Colonic mucosa (tissue), 4 donors: ENCODE data around the gene LRP3. TPM values are rescaled to one million over a fixed set of nuclear protein-coding genes. Genes with fewer than 3 reads are reported as not detected.
"Not testable (repeated sequence)": the region's sequence is repeated elsewhere in the genome, so short reads cannot be mapped to it uniquely, and the experiment has no call there.

Experiments
- DNase-seq: peaks from one replicate; pipeline ENCODE4 v3.0.0-alpha.2; 2020
- H3K27ac ChIP-seq: fragments of 200-600 bp; one replicate; pipeline ENCODE4 v1.8.0; 2021
- H3K27me3 ChIP-seq: fragments of 200-600 bp; one replicate; pipeline ENCODE4 v1.8.0; 2021
- H3K36me3 ChIP-seq: fragments of 200-600 bp; one replicate; pipeline ENCODE4 v1.8.0; 2021
- H3K4me1 ChIP-seq: fragments of 200-600 bp; one replicate; pipeline ENCODE4 v1.8.0; 2021; ENCODE audit warnings: mild to moderate bottlenecking
- H3K4me3 ChIP-seq: fragments of 200-600 bp; one replicate; pipeline ENCODE4 v1.8.0; 2021
- H3K9ac ChIP-seq, 2 donors: one replicate each; pipeline ENCODE4 v1.7.0; 2013; ENCODE audit warnings: control low read depth in 2 of 2, low read depth in 2 of 2, low read length in 2 of 2
- H3K9me3 ChIP-seq: fragments of 200-600 bp; one replicate; pipeline ENCODE4 v1.8.0; 2021
- intact Hi-C: fragments of 100-400 bp; cut with DNase I; formaldehyde crosslinking; loops from one replicate; pipeline ENCODE4 v1.14.1; 2022
- total RNA-seq, 2 donors: library from RNA; stranded (reverse); fragmentation: NEBNext Ultra II Directional in 1 of 2; extraction: Animal tissue kit (Norgen Biotek cat#: 25700) in 1 of 2; gene quantifications; one replicate each; pipeline ENCODE4 v1.2.1, GENCODE V29; 2021
- TF ChIP-seq, protein P1 (sequence below): fragments of 200-600 bp; IDR thresholded peaks from one replicate; pipeline ENCODE4 v1.8.0; 2022; ENCODE audit warnings: antibody characterized with exemption, mild to moderate bottlenecking
- donor health status: healthy.
- donor health status: DM: no; HTN: no; CAD: no.
- donor health status: DM: no; HTN: no; CAD: no.

LRP3 gene, protein sequence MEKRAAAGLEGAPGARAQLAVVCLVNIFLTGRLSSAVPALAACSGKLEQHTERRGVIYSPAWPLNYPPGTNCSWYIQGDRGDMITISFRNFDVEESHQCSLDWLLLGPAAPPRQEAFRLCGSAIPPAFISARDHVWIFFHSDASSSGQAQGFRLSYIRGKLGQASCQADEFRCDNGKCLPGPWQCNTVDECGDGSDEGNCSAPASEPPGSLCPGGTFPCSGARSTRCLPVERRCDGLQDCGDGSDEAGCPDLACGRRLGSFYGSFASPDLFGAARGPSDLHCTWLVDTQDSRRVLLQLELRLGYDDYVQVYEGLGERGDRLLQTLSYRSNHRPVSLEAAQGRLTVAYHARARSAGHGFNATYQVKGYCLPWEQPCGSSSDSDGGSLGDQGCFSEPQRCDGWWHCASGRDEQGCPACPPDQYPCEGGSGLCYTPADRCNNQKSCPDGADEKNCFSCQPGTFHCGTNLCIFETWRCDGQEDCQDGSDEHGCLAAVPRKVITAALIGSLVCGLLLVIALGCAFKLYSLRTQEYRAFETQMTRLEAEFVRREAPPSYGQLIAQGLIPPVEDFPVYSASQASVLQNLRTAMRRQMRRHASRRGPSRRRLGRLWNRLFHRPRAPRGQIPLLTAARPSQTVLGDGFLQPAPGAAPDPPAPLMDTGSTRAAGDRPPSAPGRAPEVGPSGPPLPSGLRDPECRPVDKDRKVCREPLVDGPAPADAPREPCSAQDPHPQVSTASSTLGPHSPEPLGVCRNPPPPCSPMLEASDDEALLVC
- 10 to 100 TPM; 14.6 to 16.5 TPM for total RNA-seq

DNA sequence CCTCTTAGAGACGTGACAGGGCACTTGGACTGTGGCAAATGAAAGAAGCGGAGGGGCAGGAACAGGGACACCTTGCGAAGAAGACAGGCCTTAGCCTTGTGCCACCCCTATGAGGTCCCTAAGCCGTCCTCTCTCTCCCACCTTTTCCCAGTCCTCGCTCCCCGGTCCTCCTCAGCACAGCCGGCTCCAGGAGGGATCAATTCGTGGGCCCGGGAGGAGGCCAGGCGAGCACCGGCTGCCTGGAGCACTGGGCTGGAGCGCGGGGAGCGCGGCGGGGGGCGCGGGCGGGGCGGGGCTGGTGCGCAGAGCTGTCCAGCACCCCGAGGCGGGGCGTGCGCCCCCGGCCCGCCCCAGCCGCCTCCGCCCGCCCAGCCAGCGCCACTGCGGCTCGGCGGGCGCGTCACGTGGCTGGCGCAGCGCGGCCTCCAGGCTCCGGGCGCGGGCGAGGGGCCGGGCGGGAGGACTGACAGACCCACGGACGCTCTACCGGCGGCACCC, at the start of gene LRP3:
Gene LRP3, plus strand, starts transcription at position 466 of the 498 bp plus-strand sequence. CDS start 456 bp downstream, outside the sequence.
- no peaks in the 10 kb centered on the region for H3K36me3 ChIP-seq
- TF ChIP-seq, protein P1, sequence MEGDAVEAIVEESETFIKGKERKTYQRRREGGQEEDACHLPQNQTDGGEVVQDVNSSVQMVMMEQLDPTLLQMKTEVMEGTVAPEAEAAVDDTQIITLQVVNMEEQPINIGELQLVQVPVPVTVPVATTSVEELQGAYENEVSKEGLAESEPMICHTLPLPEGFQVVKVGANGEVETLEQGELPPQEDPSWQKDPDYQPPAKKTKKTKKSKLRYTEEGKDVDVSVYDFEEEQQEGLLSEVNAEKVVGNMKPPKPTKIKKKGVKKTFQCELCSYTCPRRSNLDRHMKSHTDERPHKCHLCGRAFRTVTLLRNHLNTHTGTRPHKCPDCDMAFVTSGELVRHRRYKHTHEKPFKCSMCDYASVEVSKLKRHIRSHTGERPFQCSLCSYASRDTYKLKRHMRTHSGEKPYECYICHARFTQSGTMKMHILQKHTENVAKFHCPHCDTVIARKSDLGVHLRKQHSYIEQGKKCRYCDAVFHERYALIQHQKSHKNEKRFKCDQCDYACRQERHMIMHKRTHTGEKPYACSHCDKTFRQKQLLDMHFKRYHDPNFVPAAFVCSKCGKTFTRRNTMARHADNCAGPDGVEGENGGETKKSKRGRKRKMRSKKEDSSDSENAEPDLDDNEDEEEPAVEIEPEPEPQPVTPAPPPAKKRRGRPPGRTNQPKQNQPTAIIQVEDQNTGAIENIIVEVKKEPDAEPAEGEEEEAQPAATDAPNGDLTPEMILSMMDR = no peak
- H3K9me3 ChIP-seq = no peaks in the 10 kb centered on the region
- H3K9ac ChIP-seq = peak within 1 kb of the TSS; percentile 58 to 73
- H3K4me1 ChIP-seq = no peaks in the 10 kb centered on the region
- peak; percentile 41 for DNase-seq
- no peak within 1 kb of the TSS for H3K27ac ChIP-seq
- intact Hi-C loops = no loop called here
- H3K4me3 ChIP-seq = peak within 1 kb of the TSS; percentile 60
- H3K27me3 ChIP-seq = no peaks in the 10 kb centered on the region

DNA sequence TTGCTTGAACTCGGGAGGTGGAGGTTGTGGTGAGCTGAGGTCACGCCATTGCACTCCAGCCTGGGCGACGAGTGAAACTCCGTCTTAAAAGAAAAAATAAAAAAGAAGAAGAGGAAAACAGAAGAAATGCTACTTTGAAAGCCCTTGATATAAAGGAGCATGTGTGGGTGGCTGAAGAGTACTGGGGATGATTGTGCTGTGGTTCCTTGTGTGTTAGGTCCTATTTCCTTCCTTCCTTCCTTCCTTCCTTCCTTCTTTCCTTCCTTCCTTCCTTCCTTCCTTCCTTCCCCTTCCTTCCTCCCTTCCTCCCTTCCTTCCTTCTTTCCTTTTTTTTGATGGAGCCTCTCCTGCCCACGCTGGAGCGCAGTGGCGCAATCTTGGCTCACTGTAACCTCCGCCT, 47.9 kb upstream of the LRP3 start:
- DNase-seq = no peak
- TF ChIP-seq, protein P1 = no peak
- intact Hi-C loops = no loop called here

GRCh38 chr19:33147538-33147937, 46.6 kb upstream of the LRP3 start:
- no peaks in the 10 kb centered on the region for H3K27me3 ChIP-seq
- DNase-seq = no peak
- no peaks in the 10 kb centered on the region for H3K9me3 ChIP-seq
- TF ChIP-seq, protein P1 = no peak
- intact Hi-C loops = no loop called here
- H3K27ac ChIP-seq = no peak overlapping the region
- no peaks in the 10 kb centered on the region for H3K36me3 ChIP-seq
- no peak overlapping the region for H3K4me3 ChIP-seq
- no peaks in the 10 kb centered on the region for H3K4me1 ChIP-seq
- no peak overlapping the region for H3K9ac ChIP-seq

More for the DNA sequence above, 47.9 kb upstream of the LRP3 start:
- Histone ChIP-seq H3K27ac (no peak overlapping the region), H3K9ac (no peak overlapping the region), H3K27me3 (no peaks in the 10 kb centered on the region), H3K4me1 (no peaks in the 10 kb centered on the region), H3K36me3 (no peaks in the 10 kb centered on the region), H3K4me3 (no peak overlapping the region), H3K9me3 (no peaks in the 10 kb centered on the region)

DNA sequence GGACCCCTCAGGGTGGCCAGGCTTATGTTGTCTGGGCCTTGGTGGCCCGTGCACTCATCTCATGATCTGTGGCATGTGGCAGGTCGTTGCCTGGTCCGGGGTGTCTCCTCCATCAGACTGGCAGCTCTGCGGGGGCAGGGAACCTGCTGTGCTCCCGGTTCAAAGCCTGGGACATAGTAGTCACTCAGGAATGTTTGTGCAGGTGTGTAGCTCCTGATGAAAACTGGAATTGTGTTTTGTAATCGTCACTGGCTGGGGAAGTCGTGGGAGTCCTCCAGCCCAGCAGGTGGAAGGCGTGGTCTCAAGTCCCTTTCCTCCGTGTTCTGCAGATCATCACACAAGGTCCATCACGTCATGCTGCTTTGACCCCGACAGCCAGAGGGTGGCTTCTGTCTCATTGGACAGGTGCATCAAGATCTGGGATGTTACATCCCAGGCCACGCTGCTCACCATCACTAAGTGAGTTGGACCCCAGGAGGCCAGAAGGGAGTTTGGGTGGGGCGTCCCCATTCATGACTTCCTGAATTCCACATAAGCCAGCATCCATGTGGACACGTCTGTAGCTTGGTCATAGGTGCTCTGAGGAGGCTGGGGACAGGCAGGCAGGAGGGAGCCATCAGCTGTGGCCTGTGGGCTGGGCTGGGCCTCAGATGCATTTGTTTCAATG, 43.1 kb upstream of the LRP3 start:
- no peak overlapping the region for H3K4me3 ChIP-seq
- TF ChIP-seq, protein P1 = no peak
- H3K9ac ChIP-seq = no peak overlapping the region
- no peaks in the 10 kb centered on the region for H3K9me3 ChIP-seq
- H3K4me1 ChIP-seq = no peaks in the 10 kb centered on the region
- no peaks in the 10 kb centered on the region for H3K36me3 ChIP-seq
- no peaks in the 10 kb centered on the region for H3K27me3 ChIP-seq
- intact Hi-C loops = no loop called here
- no peak overlapping the region for H3K27ac ChIP-seq
- no peak for DNase-seq

GRCh38 chr19:33152176-33152575, 42.0 kb upstream of the LRP3 start:
- H3K9ac ChIP-seq = no peak overlapping the region
- H3K4me3 ChIP-seq = no peak overlapping the region
- no peaks in the 10 kb centered on the region for H3K9me3 ChIP-seq
- intact Hi-C loops = no loop called here
- no peaks in the 10 kb centered on the region for H3K4me1 ChIP-seq
- H3K36me3 ChIP-seq = no peaks in the 10 kb centered on the region
- H3K27ac ChIP-seq = no peak overlapping the region
- TF ChIP-seq, protein P1 = no peak
- no peak for DNase-seq
- H3K27me3 ChIP-seq = no peaks in the 10 kb centered on the region

- intact Hi-C loops, H3K36me3 ChIP-seq, H3K27me3 ChIP-seq, H3K27ac ChIP-seq, H3K4me1 ChIP-seq, DNase-seq, H3K9ac ChIP-seq, H3K9me3 ChIP-seq, H3K4me3 ChIP-seq: not testable (repeated sequence)
Measured at GRCh38 chr19:33152625-33153024, 41.5 kb upstream of the LRP3 start.

DNA sequence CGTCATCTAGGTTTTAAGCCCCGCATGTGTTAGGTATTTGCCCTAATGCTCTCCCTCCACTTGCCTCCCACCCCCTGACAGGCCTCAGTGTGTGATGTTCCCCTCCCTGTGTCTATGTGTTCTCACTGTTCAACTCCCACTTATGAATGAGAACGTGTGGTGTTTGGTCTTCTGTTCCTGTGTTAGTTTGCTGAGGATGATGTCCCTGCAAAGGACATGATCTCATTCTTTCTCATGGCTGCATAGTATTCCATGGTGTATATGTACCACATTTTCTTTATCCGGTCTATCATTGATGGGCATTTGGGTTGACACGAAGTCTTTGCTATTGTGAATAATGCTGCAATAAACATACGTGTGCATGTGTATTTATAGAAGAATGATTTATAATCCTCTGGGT, 39.8 kb upstream of the LRP3 start:
- H3K36me3 ChIP-seq, H3K4me1 ChIP-seq, intact Hi-C loops, H3K9ac ChIP-seq, H3K27ac ChIP-seq, DNase-seq, H3K27me3 ChIP-seq, H3K9me3 ChIP-seq, H3K4me3 ChIP-seq: not testable (repeated sequence)
